HG03520 (cell line): ENCODE results near the gene ZIC4.

ENCODE experiments used
- ATAC-seq: cut with Tn5 transposase; IDR thresholded peaks from one replicate; pipeline ENCODE4 v1.9.1; 2021; ENCODE audit warnings: mild to moderate bottlenecking, moderate library complexity; ENCODE audit not compliant: unreplicated experiment

Gene ZIC4

DNA sequence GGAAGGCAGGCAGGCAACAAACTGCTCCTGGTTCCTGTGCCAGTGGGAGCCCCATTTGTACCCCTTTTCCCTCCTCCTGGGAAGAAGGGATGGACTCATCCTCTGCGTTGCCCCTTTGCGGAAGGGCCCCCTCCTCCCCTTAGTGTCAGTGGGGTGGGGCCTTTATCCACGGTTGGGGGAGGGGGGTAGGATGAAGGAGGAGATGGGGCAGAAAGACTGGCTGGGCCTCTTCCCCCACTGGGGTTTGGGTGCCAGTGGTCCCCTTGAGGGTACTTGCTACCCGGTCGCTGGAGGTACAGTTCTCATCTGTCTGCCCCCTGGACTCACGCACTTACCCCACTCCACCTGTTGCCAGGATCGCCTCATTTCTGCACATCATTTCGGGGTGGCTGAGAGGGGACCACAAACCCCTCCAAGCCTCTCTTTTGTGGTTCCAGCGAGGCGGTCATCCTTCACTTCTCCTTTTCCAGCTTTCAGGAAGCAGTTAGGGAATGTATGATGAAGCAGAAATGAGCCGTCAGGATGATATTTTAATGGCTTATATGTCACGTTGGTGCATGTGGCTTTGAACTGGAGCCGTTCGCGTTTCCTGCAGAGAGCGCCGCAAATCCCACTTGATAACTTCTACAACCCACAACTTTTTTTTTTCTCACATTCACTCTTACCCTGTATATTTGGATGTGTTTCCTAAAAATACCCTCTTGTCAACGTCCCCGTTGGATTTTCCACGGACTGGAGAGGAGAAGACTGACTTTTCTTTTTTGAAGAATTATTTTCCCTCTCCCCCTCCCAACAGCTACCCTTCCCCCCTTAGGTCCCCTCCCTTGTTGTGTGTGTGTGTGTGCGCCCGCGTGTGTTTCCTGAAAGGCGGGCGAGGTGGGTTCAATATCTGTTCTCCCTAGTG is at the start of gene ZIC4:
ZIC4 (minus strand) TSS at position 516 of the 904 bp plus-strand sequence. CDS start 3,746 bp downstream, outside the sequence.
- no peak for ATAC-seq

DNA sequence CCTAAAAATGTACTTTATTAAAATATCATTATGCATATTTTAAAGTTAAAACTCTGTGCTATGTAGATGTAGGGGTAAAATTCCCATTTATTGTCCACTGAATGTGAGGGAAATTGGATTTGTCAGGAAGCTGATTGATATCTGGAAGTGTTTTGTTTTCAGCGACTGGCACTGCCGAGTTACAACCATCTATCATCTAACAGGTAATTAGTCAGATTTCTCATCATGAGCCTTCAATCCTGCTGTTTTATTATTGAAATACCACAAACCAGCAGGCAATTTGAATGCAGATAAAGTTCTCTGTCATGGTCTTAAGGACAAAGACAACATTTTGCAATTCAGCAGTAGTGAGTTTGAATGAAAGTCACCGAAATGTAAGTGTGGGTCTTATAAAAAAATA is 43.3 kb upstream of the ZIC4 start:
- ATAC-seq, result no peak

DNA sequence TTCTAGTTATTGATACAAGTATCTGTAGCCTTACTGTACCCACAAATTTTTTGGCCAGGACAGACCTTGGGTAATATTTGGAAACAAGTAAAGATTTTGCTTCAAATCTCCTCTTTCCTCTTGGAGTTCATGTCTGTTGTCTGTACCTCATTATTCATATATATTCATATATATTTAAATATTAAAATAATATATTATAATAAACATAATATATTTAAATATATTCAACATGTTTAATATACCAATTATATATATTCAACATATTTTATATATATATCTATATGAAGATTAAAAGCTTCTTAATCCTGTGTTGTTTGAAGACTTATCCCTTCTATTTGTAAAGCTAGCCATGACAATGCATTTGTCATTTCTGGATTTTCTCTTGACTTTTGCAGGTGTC is 40.9 kb upstream of the ZIC4 start:
- no peak for ATAC-seq

DNA sequence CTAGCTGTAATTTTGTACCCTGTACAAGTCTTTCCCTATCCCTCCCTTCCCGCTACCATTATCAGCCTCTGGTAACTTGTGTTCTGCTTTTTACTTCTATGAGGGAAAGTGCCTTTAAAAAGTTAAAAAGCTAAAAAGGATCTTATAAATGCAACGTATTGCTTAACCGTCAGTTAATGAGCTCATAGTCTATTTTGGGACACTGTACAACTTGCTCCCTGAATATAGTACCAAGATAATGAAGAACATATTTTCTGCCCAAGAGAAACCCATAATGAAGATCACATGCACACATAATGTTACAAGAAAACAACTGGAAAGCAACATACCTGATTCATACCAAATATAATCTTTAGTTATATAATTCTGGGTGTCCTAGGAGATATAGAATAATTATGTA is 25.4 kb upstream of the ZIC4 start:
- no peak for ATAC-seq

DNA sequence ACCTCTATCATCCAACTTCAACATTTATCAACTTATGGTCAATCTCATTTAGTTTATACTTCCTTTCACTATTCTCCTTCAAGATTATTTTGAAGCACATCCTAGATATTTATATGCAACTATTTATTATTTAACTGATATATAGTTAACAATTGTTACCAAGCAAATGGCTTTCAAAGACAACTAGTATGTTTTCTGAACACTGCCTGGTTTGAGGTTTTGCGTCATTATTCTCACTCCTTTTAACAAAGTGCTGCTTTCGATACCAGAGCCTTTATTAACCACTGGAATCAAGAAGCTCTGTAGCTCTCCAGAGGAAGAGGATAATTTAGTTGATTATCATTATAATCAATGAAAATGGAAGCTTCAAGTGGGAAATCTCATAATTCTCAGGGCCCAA is 22.4 kb upstream of the ZIC4 start:
- ATAC-seq, result no peak

DNA sequence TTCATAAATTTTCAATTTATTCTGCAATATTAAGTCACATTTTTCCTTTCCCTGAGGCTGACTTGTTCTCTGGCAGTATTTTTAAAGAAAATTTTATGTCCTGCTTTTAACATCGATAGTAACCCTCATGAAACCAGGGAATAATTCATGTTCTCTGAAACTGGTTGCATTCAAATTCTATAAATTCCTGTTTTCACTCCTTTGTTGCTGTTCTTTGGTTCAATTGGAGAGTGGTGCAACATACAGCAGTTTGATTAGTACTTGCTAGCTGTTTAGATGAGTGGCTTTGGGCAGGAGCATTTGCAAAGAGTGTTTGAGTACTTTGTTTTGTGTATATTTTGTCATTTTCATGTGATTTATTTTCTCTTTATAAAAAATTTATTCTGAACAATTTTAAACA is 22.0 kb upstream of the ZIC4 start:
- ATAC-seq, result no peak

DNA sequence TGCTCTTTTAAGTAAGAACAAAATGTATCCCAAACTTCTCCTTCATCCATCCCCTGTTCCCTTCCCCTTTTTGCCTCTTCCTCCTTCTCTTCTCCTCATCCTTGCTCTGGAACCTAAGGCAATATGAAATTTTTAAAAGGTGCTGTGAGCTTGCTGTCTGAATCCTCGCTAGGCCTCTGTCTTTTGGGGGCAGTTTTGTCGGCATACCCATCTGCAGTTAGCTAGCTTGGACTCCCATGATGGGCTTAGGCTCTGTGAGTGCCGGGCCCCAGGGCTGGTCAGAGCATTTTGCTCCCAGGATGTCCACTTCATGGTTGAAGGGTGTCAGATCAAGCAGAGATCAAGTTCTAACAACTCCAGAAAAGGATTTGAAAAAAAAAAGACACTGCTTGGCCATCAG is 21.4 kb upstream of the ZIC4 start:
- ATAC-seq, result no peak

DNA sequence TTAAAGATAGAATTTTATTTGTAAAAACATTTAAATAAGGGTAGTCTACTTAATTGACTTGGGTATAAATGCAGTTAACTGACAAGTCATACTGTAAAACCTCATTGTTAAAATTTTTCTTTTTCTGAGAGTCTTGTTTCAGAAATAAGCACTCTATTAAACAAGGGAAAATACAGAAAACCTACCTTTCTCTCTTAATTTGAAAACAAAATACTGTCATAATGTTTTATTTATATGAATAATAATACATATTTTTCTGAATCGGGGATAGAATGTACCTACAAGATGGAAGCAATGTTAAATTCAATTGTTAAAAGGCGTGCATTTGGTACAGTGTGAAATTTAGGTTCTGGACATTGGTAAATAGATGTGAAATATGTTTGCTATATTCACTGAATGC is 20.6 kb upstream of the ZIC4 start:
- ATAC-seq, result no peak

DNA sequence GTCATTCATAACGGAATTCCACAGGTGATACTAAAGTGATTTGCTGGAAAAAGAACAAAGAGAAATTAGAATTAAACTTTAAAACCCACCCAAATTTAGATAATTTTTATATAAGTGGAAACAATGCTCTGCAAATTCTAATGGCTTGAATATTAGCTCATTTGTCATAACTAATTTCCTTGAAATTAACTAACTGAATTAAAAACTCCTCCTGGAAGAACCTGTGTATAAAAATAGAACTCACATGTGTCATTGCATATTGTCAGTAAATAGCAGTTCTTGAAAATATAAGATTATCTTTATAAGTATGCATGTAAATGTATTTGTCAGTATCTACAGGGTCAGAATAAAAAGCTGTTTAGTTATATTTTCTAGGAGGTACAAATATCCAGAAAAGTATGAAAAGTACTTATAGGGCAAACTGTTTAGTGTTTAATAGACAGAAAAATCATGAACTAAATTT is 19.1 kb upstream of the ZIC4 start:
- no peak for ATAC-seq

DNA sequence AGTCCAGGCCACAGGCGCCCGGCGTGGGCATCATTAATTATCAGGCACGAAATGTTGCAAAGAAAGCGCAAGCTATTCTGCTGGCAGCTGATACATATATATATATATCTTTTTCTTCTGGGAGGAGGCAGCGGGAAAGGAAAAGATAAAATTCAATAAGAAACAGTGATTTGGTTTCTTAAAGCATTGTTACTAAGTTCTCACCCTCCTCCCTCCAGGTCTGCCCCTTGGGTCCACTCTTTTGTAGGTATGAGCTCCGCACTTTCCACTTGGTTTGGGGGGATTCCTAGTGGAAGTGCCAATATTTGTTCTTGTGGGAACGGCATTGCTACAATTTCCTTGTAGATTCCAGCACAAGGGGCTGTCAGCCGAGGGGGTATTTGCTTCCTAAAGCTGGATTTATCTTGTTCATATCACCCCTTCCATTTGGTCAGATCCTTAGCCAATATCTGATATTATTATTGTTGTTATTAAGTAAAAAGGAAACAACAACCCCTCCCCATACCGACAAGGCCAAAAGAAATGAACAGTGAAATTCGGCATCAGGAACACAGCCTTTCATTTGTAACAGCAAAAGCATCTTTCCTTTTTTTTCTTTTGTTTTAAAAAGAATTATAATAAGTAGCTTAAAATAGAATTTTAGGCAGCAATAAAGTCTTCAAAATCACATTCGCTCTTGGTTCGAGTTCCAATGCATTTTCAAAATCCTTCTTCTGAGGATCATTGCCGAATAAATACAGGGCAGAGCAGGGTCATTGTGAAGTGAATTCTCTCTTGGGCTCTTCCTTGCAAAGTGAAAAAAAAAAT is 18.4 kb upstream of the ZIC4 start:
- ATAC-seq, result no peak

DNA sequence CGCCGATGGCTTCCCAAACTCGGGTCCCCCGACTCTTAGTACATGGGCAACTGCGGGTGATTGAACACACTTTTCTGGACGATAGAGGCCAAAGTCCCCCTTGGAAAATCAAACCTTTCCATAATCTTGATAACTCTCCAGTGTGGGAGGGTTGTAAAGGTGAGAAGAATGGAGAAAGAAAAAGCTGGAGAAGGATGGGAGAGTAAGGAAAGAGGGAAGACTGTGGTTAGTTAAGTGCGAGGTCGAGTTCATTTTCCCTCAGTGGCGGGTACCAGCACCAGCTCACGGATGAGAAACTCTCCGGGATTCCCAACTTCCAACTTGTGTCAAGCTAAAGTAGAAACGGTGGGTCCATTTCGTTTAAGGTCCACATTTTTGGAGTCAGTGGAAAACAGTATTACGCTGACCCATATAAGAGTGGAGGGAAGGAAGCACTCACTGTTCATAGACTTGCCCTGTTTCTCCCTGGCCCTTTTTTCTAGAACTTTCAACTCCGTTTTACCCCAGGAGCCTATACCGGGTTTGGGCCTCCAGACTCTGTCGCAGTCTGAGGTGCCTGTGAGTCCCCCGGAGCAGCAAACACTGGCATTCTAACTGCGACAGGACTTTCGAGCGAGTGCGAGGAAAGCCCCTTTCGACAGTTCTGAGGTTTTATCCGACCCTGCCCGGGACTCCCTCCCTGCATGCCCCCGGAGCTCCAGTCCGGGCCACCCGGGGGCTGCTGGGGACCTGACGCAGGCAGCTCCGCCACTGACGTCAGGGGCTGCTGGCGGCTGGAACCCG is 17.6 kb upstream of the ZIC4 start:
- ATAC-seq, result no peak

DNA sequence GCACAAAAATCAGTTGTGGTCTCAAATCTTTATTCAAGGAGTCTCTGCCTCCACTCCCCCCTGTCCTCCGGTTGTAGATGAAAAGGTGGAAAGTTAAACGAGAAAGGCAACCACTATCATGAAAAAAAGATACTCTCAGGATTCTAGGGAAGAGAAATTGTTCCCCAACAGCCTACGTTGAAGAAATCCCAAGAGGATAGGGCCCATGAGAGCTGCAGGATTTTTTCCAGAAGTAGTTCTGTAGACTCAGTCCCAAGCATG is 17.1 kb upstream of the ZIC4 start:
- ATAC-seq, result no peak

DNA sequence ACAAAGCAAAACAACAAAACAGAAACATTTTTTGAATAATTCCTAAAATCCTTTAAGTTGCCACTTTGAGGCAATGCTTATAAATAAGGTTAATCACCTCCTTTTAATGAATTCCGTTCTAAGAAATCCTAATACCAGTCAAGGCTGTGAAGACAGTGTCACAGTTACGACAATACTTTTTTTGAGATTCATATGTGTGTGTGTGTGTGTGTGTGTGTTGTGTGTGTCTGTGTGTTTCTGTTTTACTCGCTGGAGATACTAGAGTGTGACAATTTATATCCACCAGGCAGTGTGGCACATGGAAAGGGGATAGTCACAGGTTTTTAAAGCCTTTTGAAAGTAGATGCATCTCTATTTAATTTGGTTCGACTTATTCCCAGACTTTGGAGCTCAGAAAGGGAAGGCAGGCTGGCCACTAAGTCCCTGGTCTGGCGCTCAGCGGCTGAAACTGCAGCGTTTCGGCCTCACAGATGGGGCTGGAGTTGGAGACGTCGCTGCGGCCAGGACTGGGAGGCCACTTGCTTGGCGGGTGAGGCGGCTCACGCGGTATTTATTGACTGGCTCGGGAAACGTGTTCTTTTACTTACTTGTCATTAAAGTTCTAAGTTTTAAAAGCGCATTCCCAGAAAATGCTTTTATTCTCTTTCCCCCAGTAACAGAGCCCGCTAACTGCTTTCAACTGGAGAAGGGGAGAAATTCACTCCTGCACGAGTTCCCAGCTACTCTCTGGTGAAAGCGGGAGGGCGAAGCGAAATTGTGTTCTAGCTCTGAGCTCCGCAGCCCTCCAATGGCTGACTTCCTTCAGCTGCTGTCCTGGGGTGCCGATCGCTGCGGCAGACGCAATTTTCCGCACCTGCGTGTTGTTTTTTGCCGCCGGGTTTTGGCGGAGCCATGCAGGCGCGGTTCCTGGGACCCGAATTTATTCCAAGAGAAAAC is 16.5 kb upstream of the ZIC4 start:
- no peak for ATAC-seq

DNA sequence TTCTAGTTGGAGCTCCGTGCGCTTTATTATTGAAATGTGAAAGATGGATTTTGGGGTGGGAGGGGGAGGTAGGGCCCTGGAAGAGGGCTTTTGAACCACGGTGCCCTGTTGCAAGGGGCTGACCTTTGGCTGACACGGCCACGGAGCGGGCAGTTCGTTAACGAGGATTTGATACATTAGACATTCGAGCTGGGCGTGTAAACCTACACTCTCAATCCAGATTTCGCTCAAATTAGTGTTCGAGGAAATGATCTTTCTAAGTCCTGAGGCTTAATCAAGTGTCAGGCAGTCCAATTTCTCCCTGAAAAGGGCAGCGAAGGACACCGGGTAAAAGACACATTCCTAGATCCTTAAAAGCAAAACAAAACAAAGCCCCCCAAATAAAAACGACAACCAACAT is 15.9 kb upstream of the ZIC4 start:
- no peak for ATAC-seq

DNA sequence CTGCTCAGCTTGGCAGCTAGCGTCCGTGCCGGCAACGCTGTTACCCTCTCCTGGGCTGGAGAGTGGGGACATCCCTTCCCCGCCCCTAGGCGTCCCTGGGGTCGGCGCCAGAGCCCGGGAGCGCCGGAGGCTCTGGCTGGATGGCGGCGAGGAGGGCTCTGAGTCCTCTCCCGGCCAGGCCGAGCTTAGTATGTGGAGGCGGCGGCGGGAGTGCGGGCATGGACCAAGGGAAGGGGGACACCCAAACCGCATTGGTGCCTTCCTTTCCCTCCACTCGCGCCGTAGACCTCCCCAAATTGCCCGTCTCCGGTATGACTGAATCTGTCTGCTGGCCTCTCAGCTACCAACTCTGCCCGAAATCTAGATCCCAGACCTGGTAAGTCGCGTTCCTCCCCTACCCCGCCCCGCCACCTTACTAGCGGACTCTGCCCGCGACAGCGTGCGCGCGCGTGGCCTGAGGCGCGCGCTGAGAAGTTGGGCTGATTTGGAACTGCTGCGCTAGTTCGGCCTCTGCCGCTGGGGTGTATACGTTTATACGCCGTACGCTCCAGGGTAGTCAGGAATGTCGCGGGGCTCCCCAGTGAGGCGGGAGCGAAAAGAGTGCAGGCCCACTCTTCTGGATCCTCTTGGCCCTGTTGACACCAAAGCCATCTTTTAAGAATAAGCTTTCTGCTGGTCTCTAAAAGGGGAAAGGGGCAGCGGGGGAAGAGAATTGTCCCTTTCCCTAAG is 15.0 kb upstream of the ZIC4 start:
- ATAC-seq, result no peak

DNA sequence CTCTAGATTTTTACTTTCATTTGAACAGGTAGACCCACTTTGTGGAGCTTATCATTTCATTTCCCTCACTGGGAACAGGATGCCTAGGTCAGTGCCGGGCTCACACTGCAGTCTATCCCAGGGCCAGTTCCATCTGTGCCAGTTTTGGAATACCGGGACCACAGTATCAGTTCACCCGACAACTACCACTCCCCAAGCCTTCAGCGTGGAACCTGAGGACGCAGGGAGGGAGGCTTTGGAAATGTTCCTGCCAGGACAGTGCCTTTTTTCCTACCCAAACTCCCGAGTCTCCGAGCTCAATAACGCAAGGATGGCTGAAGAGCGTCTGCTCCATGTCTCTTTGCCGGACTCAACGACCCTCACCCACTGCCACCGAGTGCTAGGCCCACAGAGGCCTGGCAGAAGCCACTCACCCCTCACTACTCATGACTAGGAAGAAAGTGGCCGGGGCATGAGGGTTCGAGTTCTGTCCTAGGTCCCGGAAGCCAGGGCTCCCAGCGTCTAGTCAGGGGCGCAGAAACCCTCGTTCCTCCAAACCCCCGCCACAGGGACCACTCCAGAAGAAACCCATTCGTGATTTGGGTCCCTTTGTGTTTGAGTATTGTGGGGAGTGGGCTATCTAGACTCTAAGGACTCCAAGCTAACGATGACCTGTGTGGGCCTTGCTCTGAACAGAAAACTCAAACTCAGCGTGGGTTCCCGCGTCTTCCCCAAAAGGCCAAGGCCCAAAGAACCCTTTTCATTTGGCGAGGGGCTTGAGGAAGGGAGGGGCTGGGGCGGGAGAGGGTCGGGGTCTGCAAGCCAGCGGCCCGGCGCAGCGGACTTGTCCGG is 14.2 kb upstream of the ZIC4 start:
- no peak for ATAC-seq

DNA sequence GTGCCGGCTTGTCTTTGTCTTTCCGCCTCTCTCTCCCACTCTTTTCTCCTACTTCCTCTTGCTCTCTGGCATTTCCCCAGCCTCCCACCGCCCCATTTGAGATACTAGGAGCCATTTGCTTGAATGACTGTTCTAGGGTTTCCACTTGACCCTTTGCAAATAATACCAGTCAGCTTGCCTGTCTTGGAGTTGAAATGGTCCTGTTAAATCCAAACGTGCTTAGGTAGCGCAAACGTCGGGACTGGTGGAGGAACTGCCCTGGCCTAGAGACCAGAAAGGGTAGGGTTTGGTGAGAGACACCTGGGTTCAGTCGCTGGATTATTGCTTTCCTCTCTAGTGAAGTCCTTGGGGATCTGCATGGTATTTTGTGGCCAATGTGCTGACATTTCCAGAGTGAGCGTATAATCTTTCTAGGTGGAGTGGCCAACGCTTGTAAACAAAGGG is 13.5 kb upstream of the ZIC4 start:
- no peak for ATAC-seq

DNA sequence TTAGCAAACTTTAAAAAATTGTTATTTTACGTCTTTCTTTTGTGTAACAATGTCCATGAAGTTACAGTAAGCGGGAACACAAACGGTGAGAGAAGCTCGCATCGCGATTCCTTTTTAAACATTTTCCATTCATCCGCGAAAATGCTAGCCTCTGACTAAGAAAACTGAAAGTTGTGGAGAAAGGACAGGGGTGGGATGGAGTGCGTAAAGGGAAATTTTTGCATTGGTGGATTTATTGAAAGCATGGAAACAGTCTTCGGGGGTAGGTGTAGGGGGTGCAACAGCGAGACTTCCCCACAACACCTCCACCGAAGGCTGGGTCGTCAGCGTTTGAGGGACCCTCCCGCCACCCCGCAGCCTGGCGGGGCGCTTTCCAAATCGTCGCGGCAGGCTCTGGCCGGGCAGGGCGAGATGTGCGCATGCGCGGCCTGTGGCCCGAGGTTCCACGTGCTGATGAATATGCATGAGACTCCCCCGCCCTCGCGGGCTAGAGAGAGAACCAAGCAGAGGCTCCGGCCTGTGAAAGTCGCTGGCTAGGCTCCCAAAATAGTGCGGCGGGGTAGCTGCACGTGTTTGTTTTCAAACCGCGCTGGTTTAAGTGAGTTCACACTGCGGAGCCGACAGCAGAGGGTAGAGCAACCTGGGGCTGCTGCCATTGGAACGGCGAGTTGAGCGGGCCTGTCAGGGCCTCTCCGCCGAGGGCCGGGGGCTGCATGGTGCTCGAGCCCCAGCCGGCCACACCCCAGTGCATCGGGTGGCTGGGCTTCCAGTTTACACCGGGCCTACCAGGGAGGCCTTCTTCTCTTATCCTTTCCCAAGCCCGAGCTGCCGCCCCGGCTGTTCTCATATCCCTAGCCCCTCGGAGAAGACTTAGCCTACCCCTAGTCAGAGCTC is 12.7 kb upstream of the ZIC4 start:
- ATAC-seq, result no peak
